A549 treated with DMSO at 1 μM for 4 hours (cell line): ENCODE results near the gene MAS1L. TPM values are rescaled to one million over a fixed set of nuclear protein-coding genes. Genes with fewer than 3 reads are reported as not detected.

Source experiments
- total RNA-seq: library from RNA; stranded (reverse); fragments of 200-300 nt; extraction: Qiagen RNA extraction; gene quantifications from 5 replicates; pipeline ENCODE4 v1.2.3, GENCODE V29; 2022; ENCODE audit warnings: low read depth

The MAS1L gene, protein sequence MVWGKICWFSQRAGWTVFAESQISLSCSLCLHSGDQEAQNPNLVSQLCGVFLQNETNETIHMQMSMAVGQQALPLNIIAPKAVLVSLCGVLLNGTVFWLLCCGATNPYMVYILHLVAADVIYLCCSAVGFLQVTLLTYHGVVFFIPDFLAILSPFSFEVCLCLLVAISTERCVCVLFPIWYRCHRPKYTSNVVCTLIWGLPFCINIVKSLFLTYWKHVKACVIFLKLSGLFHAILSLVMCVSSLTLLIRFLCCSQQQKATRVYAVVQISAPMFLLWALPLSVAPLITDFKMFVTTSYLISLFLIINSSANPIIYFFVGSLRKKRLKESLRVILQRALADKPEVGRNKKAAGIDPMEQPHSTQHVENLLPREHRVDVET
- total RNA-seq: not detected in 5 replicates

DNA sequence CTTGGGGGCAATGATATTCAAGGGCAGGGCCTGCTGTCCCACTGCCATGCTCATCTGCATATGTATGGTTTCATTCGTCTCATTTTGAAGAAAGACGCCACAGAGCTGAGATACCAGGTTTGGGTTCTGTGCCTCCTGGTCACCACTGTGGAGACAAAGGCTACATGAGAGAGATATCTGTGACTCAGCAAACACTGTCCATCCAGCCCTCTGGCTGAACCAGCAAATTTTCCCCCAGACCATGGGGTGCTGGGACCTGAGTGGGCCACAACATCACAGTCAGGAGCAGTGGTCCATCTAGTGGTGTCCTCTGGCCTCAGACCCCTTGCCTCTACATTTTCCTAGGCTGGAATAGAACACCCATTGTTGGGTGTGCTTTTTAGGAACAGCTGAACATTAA is at the start of gene MAS1L:
MAS1L (minus strand) TSS at position 297 of the 400 bp plus-strand sequence; CDS start at position 243, 54 bp downstream.

DNA sequence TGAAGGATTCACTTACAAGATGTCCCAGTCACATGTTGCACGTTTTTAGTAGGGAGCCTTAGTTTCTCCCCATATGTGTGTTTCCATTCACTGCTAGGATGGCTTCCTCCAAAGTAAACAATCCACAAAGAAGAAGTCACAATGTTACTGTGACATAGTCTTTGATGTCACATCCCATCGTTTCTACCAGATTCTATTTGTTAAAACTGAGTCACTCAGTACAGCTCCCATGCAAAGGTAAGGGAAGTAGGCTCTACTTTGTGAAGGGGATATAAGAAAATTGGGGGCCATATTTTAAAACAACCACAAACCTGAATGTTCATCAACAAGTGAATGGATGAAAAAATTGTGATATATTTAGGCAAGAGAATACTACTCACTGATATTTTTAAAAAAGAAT is 30.8 kb downstream of the MAS1L start, which contains the start of the genes OR11A1 and OR2H1:
OR11A1 (minus strand) TSS at position 101 of the 400 bp plus-strand sequence. CDS start 29,430 bp downstream, outside the sequence.
OR2H1 (plus strand) TSS at position 185 of the 400 bp plus-strand sequence. CDS start 4,615 bp downstream, outside the sequence.

DNA sequence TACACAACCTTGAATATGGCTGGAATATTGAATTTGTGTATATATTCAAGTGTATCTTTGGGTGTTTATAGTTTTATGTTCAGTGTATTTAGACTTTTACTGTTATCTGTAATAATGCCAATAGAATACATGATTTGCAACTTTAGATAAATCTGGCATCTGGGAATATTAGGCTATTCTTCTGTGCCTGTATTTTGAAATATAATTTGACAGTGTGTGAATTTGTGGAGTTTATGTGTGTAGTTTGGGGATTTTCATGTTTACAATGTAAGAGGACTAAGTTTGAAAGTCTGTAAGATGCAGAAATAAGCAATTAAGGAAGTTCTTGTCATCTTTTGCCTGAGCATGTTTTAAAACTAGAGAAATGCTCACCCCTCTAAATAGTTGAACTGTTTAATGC is 48.8 kb downstream of the MAS1L start, which contains the start of gene OR10C1:
OR10C1 (plus strand) TSS at position 301 of the 400 bp plus-strand sequence. CDS start 710 bp downstream, outside the sequence.

Other genes with a start within 250 kb of the MAS1L start
- not detected in 5 replicates for gene OR14J1, start 186.3 kb downstream of the MAS1L start, total RNA-seq
- not detected in 5 replicates for gene OR5V1, start 119.1 kb downstream of the MAS1L start, total RNA-seq
- not detected in 5 replicates for gene OR12D3, start 112.7 kb downstream of the MAS1L start, total RNA-seq
- not detected in 5 replicates for gene OR12D2, start 92.3 kb downstream of the MAS1L start, total RNA-seq
- gene OR12D1, start 73.0 kb downstream of the MAS1L start, total RNA-seq: not detected in 5 replicates
- not detected in 5 replicates for gene OR10C1, start 48.6 kb downstream of the MAS1L start, total RNA-seq
- gene OR11A1, start 30.9 kb downstream of the MAS1L start, total RNA-seq: not detected in 5 replicates
- gene OR2H1, start 30.8 kb downstream of the MAS1L start, total RNA-seq: not detected in 5 replicates
- gene UBD, start 71.8 kb upstream of the MAS1L start, total RNA-seq: 0.40 to 0.96 TPM (median 0.87 TPM) in 5 replicates
- not detected in 5 replicates for gene OR2H2, start 97.2 kb upstream of the MAS1L start, total RNA-seq
- 3.9 to 6.6 TPM (median 5.7 TPM) in 5 replicates for gene GABBR1, start 145.2 kb upstream of the MAS1L start, total RNA-seq
- gene MOG, start 169.1 kb upstream of the MAS1L start, total RNA-seq: not detected in 5 replicates
- gene ZFP57, start 193.2 kb upstream of the MAS1L start, total RNA-seq: not detected in 5 replicates
- gene HLA-F, start 235.5 kb upstream of the MAS1L start, total RNA-seq: 3.9 to 5.1 TPM (median 4.4 TPM) in 5 replicates